DMS114 treated with DMSO at 0.1 percent for 48 hours (cell line): ENCODE measurements around the gene SLC43A1.

Experiments
- DNase-seq: peaks from one replicate; lab custom pipeline; 2025; ENCODE audit not compliant: unreplicated experiment; lab: John Stamatoyannopoulos, UW

Gene SLC43A1

DNA sequence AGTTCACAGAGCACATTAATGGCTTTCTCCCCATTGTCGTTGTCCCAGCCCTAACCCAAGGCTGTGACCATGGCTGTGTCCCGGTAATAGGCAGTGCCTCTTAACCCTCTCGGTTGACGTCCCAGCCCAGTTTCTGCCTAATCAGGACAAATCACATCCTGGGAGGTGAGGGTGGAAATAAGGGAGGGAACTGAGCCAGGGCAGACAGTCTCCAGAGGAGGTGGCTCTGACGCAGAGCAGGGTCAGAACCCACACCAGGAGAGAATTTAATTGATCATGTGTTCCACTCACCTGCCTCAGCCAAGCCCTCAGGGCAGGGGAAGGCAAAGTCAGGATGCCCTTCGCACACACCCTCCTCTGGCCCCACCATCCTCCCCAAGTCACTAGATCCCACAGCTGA, 17.0 kb downstream of the SLC43A1 start:
- no peak for DNase-seq

DNA sequence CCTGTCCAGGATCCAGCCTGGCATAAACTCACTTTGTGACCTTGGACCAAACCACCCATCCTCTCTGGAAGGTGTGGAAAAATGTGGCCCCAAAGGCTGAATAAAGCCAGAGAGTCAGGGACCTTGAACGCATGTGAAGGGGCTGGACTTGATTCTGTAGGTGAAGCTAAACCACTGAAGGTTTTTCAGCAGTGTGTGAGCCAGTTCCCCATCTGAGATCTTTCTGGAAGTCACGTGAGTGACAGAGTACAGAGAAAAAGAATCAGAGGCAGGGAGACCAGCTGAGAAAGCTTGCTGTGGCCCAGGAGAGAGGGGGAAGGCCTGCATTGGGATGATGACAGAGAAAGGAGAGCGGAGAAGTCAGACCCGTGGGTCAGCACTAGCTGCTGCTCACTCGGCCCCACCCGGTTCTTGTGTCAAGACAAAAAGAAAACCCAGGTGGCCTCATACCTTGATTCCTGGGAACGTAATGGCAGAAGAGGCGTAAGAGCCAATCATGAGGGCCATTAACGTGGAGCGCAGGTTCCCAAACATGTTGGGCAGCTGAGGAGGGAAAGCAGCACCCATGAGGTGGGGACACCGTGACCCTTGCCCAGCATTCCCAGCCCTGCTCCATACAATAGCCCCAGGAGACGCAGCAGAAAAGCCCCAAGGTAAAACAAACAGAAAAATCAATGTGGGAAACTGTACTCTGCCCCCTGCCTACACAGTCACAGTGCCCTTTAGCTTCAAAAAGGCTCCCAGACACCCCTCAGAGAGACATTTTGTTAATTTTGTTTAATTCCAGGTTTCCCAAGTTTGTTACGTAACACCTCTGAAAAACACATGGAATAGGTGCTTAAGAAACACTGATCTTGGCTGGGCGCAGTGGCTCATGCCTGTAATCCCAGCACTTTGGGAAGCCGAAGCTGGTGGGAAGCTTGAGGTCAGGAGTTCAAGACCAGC, 17.9 kb downstream of the SLC43A1 start:
- DNase-seq, result no peak

DNA sequence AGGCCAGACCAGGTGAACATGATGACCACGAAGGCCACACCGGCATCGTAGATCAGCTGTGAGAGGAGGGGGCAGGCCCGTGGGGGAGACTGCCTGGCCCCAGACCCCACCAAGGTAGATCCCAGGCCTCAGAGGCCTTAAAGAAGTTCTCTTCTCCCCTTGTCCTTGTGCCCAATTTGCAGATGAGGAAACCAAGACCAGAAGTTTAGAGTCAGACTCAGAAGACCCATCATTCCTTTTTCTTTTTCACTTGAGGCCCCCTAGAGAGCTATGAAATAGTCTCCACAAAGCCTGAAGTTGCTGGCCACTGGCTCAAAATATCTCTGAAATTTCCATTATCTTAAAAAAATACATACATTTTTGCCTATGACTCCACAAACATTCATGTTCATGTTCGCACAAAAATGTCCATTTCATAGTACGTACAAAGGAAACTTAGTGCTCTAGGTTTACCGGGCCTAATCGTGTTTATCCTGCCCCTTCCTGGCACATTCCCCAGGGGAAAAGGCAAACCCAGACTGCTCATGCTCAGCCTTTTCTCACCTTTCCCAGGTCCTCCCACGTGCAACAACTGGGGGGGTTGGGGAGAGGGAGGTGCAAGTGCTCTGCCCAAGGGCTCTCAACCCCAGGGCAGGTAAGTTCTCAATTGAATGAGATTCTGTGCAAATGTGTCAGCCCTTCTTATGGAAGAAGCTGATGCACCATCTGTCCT, 19.2 kb downstream of the SLC43A1 start:
- DNase-seq, result no peak

DNA sequence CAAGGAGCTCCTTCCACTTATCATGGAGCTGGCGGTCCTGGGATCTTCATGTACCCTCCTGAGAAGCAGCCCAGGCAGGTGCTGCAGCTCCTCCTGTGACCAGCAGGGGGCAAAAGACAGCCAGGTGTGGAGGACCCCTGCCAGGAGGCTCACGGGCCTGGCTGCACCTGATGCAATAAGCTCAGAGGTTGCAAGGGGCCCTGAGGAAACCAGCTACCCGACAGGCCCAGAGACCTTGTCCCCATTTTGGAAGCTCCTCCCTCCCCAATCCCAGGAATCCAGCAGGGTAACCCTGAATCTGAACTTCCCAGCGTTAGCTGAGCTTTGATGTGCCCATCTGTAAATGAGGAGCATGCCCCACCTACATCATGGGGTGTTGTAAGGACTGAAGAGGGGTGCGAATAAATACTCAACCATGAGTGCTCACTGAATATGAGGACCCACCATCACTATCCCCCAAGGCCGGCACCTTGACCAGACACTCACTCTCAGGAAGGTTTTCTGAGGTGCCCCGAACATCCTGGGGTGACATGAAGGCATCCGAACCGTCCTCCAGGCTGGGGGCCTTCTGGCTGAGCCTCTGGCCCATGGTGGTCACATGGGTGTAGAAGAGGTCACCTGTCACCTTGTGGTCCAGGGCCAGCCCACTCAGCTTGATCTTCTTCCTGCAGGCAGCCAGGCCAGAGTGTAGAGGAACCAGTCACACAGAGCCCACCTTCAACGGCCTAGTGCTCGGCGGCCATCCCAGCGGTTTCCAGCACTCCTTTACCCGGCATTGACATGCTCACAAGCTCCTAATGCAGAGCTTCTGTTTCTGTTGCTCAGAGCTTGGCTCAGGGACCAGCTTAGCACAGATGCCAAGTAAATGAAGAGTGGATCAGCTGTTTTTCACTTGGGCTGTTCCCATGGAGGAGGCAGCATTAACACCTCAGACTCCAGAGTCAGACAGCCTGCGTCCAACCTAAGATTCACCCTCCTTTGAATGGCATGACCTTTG, 21.7 kb downstream of the SLC43A1 start:
- DNase-seq, result no peak

- no peak for DNase-seq
Observed at GRCh38 chr11:57491371-57492061, 24.0 kb downstream of the SLC43A1 start.

GRCh38 chr11:57490456-57491248, 24.9 kb downstream of the SLC43A1 start:
- no peak for DNase-seq

GRCh38 chr11:57487920-57488659, 27.4 kb downstream of the SLC43A1 start:
- DNase-seq, result no peak

DNA sequence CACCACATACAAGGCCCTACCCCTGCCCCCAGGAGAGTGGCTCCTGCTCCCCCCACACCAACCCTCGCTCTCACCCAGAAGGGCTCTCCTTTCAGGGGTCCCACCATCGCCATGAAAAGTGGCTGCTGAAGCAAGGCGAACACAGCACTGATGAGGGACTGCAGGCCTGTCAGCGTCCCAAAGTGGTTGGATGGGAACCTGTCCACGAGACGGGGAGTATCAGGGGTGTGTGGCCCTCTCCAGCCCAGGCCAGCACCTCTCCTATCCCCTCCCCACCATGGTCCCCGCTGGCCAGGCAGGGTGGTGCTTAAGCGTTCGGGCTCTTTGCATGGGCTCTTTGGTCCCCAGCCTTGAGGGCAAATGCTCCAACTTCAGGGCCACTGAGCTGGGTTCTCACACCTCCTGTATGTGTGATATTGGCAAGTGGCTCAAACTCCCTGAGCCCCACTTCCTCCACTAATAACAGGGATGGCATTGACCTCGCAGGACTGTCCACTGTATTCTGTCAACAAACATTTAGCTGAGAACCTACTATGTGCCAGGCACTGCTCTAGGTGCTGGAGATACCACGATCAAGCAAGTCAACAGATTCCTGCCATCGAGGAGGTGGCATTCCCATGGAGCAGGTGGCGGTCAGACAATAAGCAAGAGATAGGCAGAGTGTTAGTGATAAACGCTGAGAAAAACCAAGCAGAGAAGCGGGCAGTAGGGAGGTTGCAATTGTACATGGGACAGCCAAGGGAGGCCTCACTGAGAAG, 28.3 kb downstream of the SLC43A1 start:
- no peak for DNase-seq

DNA sequence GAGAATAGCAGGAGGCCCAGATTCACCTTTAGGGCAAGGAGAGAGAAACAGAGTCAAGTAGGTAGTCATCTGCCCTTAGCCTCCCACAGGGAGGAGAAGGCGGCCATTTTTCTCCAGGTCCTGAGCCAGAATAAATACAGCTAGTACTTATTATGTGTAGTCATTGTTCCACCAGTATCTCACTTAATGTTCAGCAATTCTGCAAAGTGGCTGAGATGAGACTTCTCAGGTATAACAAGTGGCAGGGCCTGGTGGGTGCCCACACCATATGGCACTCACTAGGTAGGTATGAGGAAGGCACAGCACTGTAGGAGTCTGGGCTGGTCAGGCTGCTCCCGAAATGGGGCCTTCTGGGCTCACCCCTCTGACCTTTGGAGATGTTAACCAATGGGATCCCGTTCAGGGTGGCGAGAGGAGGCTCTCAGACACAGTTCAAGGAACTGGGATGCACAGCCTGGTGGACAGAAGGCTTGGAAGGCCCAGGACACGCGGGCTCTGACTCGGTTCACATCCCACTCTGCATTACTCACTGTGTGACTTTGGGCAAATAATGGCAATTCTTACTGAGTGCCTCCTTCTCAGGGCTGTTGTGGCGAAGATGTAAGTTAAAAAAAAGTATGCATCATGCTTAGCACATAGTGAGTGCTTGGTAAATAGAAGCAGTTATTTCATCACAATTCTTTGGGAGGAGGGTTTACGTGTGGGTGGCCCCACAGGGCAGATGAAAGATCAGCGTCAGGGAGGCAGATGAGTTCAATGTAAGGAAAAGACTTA, 30.1 kb downstream of the SLC43A1 start:
- DNase-seq, result no peak

GRCh38 chr11:57484141-57484710, 31.3 kb downstream of the SLC43A1 start:
- DNase-seq, result no peak

GRCh38 chr11:57483562-57483918, 32.0 kb downstream of the SLC43A1 start:
- no peak for DNase-seq

DNA sequence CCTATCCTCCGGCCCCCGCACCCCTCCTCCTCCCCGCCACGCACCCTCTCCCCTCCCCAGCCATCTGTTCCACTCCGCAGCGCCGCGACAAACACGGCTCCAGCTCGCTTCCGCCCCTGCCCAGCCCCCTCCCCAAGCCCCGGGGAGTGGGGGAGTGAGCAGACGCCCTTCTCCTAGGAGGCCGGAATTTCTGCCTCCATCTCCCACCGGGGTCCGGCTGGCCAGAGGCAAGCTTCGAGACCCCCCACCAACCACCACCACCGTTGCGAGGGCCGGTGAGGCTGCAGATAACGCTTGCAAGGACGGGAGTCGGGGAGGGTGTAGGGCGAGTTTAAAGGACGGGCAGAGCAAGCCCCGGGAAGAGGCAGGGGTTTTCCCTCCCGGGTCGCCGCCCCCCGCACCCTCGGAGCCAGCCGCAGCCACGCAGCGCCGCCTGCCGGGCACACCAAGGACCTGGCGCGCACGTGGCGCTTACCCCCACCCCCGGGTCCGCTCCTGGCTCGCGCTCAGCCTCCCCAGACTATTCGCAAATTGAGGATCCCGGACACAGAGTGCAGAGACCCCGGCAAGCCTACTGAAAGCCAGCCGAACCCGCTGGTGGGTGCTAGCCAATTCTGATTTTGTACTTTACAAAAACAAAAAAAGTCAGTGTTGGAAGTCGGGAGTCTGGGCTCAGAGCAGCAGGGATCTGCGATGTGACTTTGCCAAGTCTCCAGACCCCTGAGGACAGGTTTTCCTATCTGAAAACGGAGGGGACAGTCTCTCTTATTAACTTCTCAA, 32.5 kb downstream of the SLC43A1 start:
- no peak for DNase-seq

- no peak for DNase-seq
Observed at GRCh38 chr11:57481915-57482781, 33.4 kb downstream of the SLC43A1 start.

DNA sequence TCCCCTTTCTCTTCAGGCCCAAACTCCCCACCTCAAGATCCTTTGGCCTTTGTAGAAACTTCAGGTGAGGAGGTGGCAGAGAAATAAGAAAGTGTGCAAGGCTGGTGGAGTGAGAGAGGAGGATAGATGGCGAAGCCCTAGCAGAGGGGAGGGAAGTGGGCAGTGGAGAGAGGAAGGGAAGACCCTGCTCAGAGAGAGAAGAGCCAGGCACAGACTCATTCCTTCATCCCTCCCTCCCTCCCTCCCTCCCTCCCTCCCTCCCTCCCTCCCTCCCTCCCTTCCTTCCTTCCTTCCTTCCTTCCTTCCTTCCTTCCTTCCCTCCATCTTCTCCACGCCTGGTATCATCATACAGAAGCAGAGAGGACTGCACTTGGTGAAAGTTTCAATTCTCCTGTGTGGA, 34.2 kb downstream of the SLC43A1 start:
- DNase-seq, result no peak

DNA sequence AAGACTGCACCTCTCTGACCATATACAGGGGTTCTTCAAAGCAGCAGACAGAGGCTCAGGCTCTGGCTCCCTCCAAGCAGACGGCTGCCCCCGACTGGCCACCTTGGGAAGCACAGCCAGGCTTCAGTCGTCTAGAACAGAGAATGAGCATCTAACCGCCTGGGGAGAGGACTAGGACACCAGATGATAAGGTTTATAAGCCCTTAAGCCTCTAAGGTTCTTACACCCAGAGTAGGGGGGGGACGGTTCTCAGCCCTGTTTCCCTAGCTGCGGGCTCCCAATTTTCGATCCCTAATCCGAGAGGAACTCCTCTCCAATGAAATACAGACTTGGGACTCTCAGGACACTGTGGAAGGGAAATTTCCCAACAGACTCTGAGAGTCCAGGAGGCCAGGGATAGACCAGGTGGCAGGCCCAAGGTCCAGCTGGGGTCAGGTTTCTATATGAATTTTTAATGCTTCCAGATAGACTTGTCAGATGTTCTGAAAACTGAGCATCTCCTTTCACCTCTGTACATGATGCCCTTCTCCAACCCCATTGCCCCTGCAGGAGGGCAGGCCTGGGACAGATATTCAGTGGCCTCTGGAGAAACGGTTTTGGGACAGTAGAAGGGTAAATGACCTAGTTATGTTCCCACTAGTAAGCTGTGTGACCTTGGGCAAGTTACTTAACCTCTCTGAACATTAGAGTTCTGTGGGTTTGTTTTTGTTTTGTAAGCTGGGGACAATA, 34.9 kb downstream of the SLC43A1 start:
- no peak for DNase-seq
